ENCODE results near the gene GRIN2A.

GRIN2A gene

GRCh38 chr16:10036956-10037355 lies 145.3 kb downstream of the GRIN2A start:
- Histone ChIP-seq H3K27ac (ENCODE audit: low read length) (no peak overlapping the region), H3K4me3 (ENCODE audit: low read length) (no peak overlapping the region), H3K79me2 (ENCODE audit: low read length) (no peaks in the 10 kb centered on the region), H3F3A (ENCODE audit: insufficient read depth, low read length) (peaks cover 5% of the 10 kb centered on the region; the same call in 1 of the 2 replicates), H3K4me2 (ENCODE audit: low read depth, low read length) (no peak overlapping the region), H3K4me1 (ENCODE audit: low read length) (peaks cover 5% of the 10 kb centered on the region; the same call in 1 of the 2 replicates), H2AFZ (ENCODE audit: low read length) (no peak overlapping the region), H3K36me3 (replicated peaks; ENCODE audit: insufficient read depth, low read length) (no peaks in the 10 kb centered on the region), H3K9me2 (replicated peaks; ENCODE audit: insufficient read depth, low read length) (no peaks in the 10 kb centered on the region), H3K9me3 (replicated peaks; ENCODE audit: insufficient read depth, low read length) (no peaks in the 10 kb centered on the region), H3K9ac (ENCODE audit: low read length) (no peak overlapping the region), H3K27me3 (replicated peaks; ENCODE audit: insufficient read depth, low read length) (no peaks in the 10 kb centered on the region), H4K20me1 (ENCODE audit: insufficient read depth, low read length) (no peaks in the 10 kb centered on the region)
- DNase-seq = no peak
- TF ChIP-seq CTCF (IDR thresholded peaks at IDR 0.05; ENCODE audit: low read length) (no peak), EZH2phosphoT487 (IDR thresholded peaks at IDR 0.05; ENCODE audit: low read length) (no peak), EZH2 (optimal IDR thresholded peaks at IDR 0.05; ENCODE audit: low read depth, low read length) (no peak)

GRCh38 chr16:10033556-10033955 lies 148.7 kb downstream of the GRIN2A start:
- TF ChIP-seq CTCF (IDR thresholded peaks at IDR 0.05; ENCODE audit: low read length) (no peak), EZH2 (optimal IDR thresholded peaks at IDR 0.05; ENCODE audit: low read depth, low read length) (no peak), EZH2phosphoT487 (IDR thresholded peaks at IDR 0.05; ENCODE audit: low read length) (no peak)
- Histone ChIP-seq H3K9me2 (replicated peaks; ENCODE audit: insufficient read depth, low read length) (no peaks in the 10 kb centered on the region), H3K36me3 (replicated peaks; ENCODE audit: insufficient read depth, low read length) (no peaks in the 10 kb centered on the region), H3K4me1 (ENCODE audit: low read length) (peaks cover 5% of the 10 kb centered on the region; the same call in 1 of the 2 replicates), H2AFZ (ENCODE audit: low read length) (no peak overlapping the region), H3K4me3 (ENCODE audit: low read length) (no peak overlapping the region), H3K27me3 (replicated peaks; ENCODE audit: insufficient read depth, low read length) (no peaks in the 10 kb centered on the region), H3K27ac (ENCODE audit: low read length) (no peak overlapping the region), H4K20me1 (ENCODE audit: insufficient read depth, low read length) (no peaks in the 10 kb centered on the region), H3K4me2 (ENCODE audit: low read depth, low read length) (no peak overlapping the region), H3K9me3 (replicated peaks; ENCODE audit: insufficient read depth, low read length) (no peaks in the 10 kb centered on the region), H3F3A (ENCODE audit: insufficient read depth, low read length) (no peaks in the 10 kb centered on the region), H3K79me2 (ENCODE audit: low read length) (no peaks in the 10 kb centered on the region), H3K9ac (ENCODE audit: low read length) (no peak overlapping the region)
- no peak for DNase-seq

- Histone ChIP-seq H4K20me1 (ENCODE audit: insufficient read depth, low read length) (no peaks in the 10 kb centered on the region), H2AFZ (ENCODE audit: low read length) (no peak overlapping the region), H3F3A (ENCODE audit: insufficient read depth, low read length) (no peaks in the 10 kb centered on the region), H3K9me2 (replicated peaks; ENCODE audit: insufficient read depth, low read length) (no peaks in the 10 kb centered on the region), H3K4me3 (ENCODE audit: low read length) (no peak overlapping the region), H3K9me3 (replicated peaks; ENCODE audit: insufficient read depth, low read length) (no peaks in the 10 kb centered on the region), H3K9ac (ENCODE audit: low read length) (no peak overlapping the region), H3K27me3 (replicated peaks; ENCODE audit: insufficient read depth, low read length) (no peaks in the 10 kb centered on the region), H3K4me1 (ENCODE audit: low read length) (no peaks in the 10 kb centered on the region), H3K79me2 (ENCODE audit: low read length) (no peaks in the 10 kb centered on the region), H3K27ac (ENCODE audit: low read length) (no peak overlapping the region), H3K4me2 (ENCODE audit: low read depth, low read length) (no peak overlapping the region), H3K36me3 (replicated peaks; ENCODE audit: insufficient read depth, low read length) (no peaks in the 10 kb centered on the region)
- no peak for DNase-seq
- no peak for TF ChIP-seq EZH2 (optimal IDR thresholded peaks at IDR 0.05; ENCODE audit: low read depth, low read length)
- TF ChIP-seq EZH2phosphoT487 (IDR thresholded peaks at IDR 0.05; ENCODE audit: low read length) = no peak
Observed at GRCh38 chr16:10031955-10032354, 150.3 kb downstream of the GRIN2A start.

GRCh38 chr16:10031473-10031872 lies 150.8 kb downstream of the GRIN2A start:
- H3K4me3 ChIP-seq (ENCODE audit: low read length) = no peak overlapping the region
- H3K36me3 ChIP-seq (replicated peaks; ENCODE audit: insufficient read depth, low read length) = no peaks in the 10 kb centered on the region
- H3K9me2 ChIP-seq (replicated peaks; ENCODE audit: insufficient read depth, low read length) = no peaks in the 10 kb centered on the region
- H3K4me2 ChIP-seq (ENCODE audit: low read depth, low read length) = no peak overlapping the region
- no peaks in the 10 kb centered on the region for H3K4me1 ChIP-seq (ENCODE audit: low read length)
- H2AFZ ChIP-seq (ENCODE audit: low read length) = no peak overlapping the region
- no peak for TF ChIP-seq CTCF (IDR thresholded peaks at IDR 0.05; ENCODE audit: low read length)
- TF ChIP-seq EZH2phosphoT487 (IDR thresholded peaks at IDR 0.05; ENCODE audit: low read length) = no peak
- TF ChIP-seq EZH2 (optimal IDR thresholded peaks at IDR 0.05; ENCODE audit: low read depth, low read length) = no peak
- DNase-seq = no peak
- H3K9ac ChIP-seq (ENCODE audit: low read length) = no peak overlapping the region
- no peaks in the 10 kb centered on the region for H3K9me3 ChIP-seq (replicated peaks; ENCODE audit: insufficient read depth, low read length)
- no peak overlapping the region for H3K27ac ChIP-seq (ENCODE audit: low read length)
- H3K79me2 ChIP-seq (ENCODE audit: low read length) = no peaks in the 10 kb centered on the region
- no peaks in the 10 kb centered on the region for H4K20me1 ChIP-seq (ENCODE audit: insufficient read depth, low read length)
- H3K27me3 ChIP-seq (replicated peaks; ENCODE audit: insufficient read depth, low read length) = no peaks in the 10 kb centered on the region
- no peaks in the 10 kb centered on the region for H3F3A ChIP-seq (ENCODE audit: insufficient read depth, low read length)
